ENCODE data around the gene PITPNC1. TPM values are rescaled to one million over a fixed set of nuclear protein-coding genes. Genes with fewer than 3 reads are reported as not detected.

PITPNC1 gene
- total RNA-seq, 4 donors from 2014 or later = 2.3 to 8.6 (median 4.3) TPM

- in situ Hi-C loops (cut with MboI; ENCODE audit: low sequenced_read_pairs in 4 of 4) (no loop called here), intact Hi-C loops (cut with DNase I; ENCODE audit: low total_unique reads) (no loop called here)
- Histone ChIP-seq H3K4me3 (no peak overlapping the region), H3K9me3 (no peaks in the 10 kb centered on the region), H3K27ac (no peak overlapping the region), H3K27me3 (no peaks in the 10 kb centered on the region), H3K4me1 (no peaks in the 10 kb centered on the region), H3K36me3 (no peaks in the 10 kb centered on the region)
- ATAC-seq = no peak
- TF ChIP-seq POLR2A (IDR thresholded peaks at IDR 0.05) (no peak), CTCF (IDR thresholded peaks at IDR 0.05 in 4 of 5, conservative IDR thresholded peaks at IDR 0.05 in 1 of 5) (no peak)
- DNase-seq = no peak
Observed at GRCh38 chr17:67559381-67559966, 182.4 kb downstream of the PITPNC1 start.

GRCh38 chr17:67562005-67562404, 184.9 kb downstream of the PITPNC1 start:
- TF ChIP-seq POLR2A (IDR thresholded peaks at IDR 0.05) = no peak
- TF ChIP-seq CTCF (IDR thresholded peaks at IDR 0.05 in 4 of 5, conservative IDR thresholded peaks at IDR 0.05 in 1 of 5) = no peak
- H3K4me3 ChIP-seq = no peak overlapping the region
- in situ Hi-C loops (cut with MboI; ENCODE audit: low sequenced_read_pairs in 4 of 4) (no loop called here), intact Hi-C loops (cut with DNase I; ENCODE audit: low total_unique reads) (no loop called here)
- H3K36me3 ChIP-seq = no peaks in the 10 kb centered on the region
- ATAC-seq (no peak), DNase-seq (no peak)
- no peak overlapping the region for H3K27ac ChIP-seq
- no peaks in the 10 kb centered on the region for H3K4me1 ChIP-seq
- H3K9me3 ChIP-seq = no peaks in the 10 kb centered on the region
- no peaks in the 10 kb centered on the region for H3K27me3 ChIP-seq

- DNase-seq = no peak
- intact Hi-C loops (cut with DNase I; ENCODE audit: low total_unique reads) = no loop called here
- H3K27me3 ChIP-seq = no peaks in the 10 kb centered on the region
- TF ChIP-seq CTCF (IDR thresholded peaks at IDR 0.05 in 4 of 5, conservative IDR thresholded peaks at IDR 0.05 in 1 of 5) = no peak
- TF ChIP-seq POLR2A (IDR thresholded peaks at IDR 0.05) = no peak
- no peaks in the 10 kb centered on the region for H3K9me3 ChIP-seq
- H3K36me3 ChIP-seq = no peaks in the 10 kb centered on the region
- H3K4me3 ChIP-seq = no peak overlapping the region
- in situ Hi-C loops (cut with MboI; ENCODE audit: low sequenced_read_pairs in 4 of 4) = no loop called here
- no peak for ATAC-seq
- no peak overlapping the region for H3K27ac ChIP-seq
- H3K4me1 ChIP-seq = no peaks in the 10 kb centered on the region
Observed at GRCh38 chr17:67563692-67564228, 186.7 kb downstream of the PITPNC1 start.

- H3K4me3 ChIP-seq = no peak overlapping the region
- H3K27me3 ChIP-seq = no peaks in the 10 kb centered on the region
- no peak overlapping the region for H3K27ac ChIP-seq
- no peak for DNase-seq
- intact Hi-C loops (cut with DNase I; ENCODE audit: low total_unique reads) (no loop called here), in situ Hi-C loops (cut with MboI; ENCODE audit: low sequenced_read_pairs in 4 of 4) (no loop called here)
- ATAC-seq = no peak
- H3K4me1 ChIP-seq = no peaks in the 10 kb centered on the region
- H3K36me3 ChIP-seq = no peaks in the 10 kb centered on the region
- no peaks in the 10 kb centered on the region for H3K9me3 ChIP-seq
- TF ChIP-seq POLR2A (IDR thresholded peaks at IDR 0.05) (no peak), CTCF (IDR thresholded peaks at IDR 0.05 in 4 of 5, conservative IDR thresholded peaks at IDR 0.05 in 1 of 5) (no peak)
Observed at GRCh38 chr17:67565068-67565467, 188.0 kb downstream of the PITPNC1 start.

GRCh38 chr17:67566656-67567055, 189.6 kb downstream of the PITPNC1 start:
- H3K36me3 ChIP-seq = no peaks in the 10 kb centered on the region
- H3K27ac ChIP-seq = no peak overlapping the region
- H3K4me1 ChIP-seq = no peaks in the 10 kb centered on the region
- DNase-seq (no peak), ATAC-seq (no peak)
- TF ChIP-seq POLR2A (IDR thresholded peaks at IDR 0.05) (no peak), CTCF (IDR thresholded peaks at IDR 0.05 in 4 of 5, conservative IDR thresholded peaks at IDR 0.05 in 1 of 5) (no peak)
- intact Hi-C loops (cut with DNase I; ENCODE audit: low total_unique reads) = no loop called here
- H3K9me3 ChIP-seq = no peaks in the 10 kb centered on the region
- H3K4me3 ChIP-seq = no peak overlapping the region
- H3K27me3 ChIP-seq = no peaks in the 10 kb centered on the region
- in situ Hi-C loops (cut with MboI; ENCODE audit: low sequenced_read_pairs in 4 of 4) = no loop called here

All from gastrocnemius medialis (tissue), 4 donors.